Ishikawa (cell line): ENCODE measurements around the gene AP3D1.
A peak's percentile ranks its signal among the peaks of the same experiment; 100 is the strongest.

Source experiments
- CEBPB ChIP-seq: IDR thresholded peaks from 2 replicates; pipeline ENCODE4 v1.6.1; 2012
- CREB1 ChIP-seq: IDR thresholded peaks from 2 replicates; pipeline ENCODE4 v1.6.1; 2012; ENCODE audit warnings: low read depth
- EGR1 ChIP-seq: IDR thresholded peaks from 2 replicates; pipeline ENCODE4 v1.6.1; 2012
- EP300 ChIP-seq: IDR thresholded peaks from 2 replicates; pipeline ENCODE4 v1.6.1; 2012; ENCODE audit warnings: borderline replicate concordance
- FOXM1 ChIP-seq: IDR thresholded peaks from 2 replicates; pipeline ENCODE4 v1.6.1; 2012; ENCODE audit warnings: low read depth, borderline replicate concordance
- MAX ChIP-seq: IDR thresholded peaks from 2 replicates; pipeline ENCODE4 v1.6.1; 2012
- NFIC ChIP-seq: IDR thresholded peaks from 2 replicates; pipeline ENCODE4 v1.6.1; 2012
- RAD21 ChIP-seq: IDR thresholded peaks from 2 replicates; pipeline ENCODE4 v1.6.1; 2012; ENCODE audit warnings: low read depth
- REST ChIP-seq: IDR thresholded peaks from 2 replicates; pipeline ENCODE4 v1.6.1; 2012; ENCODE audit warnings: low read depth, mild to moderate bottlenecking
- TAF1 ChIP-seq: IDR thresholded peaks from 2 replicates; pipeline ENCODE4 v1.6.1; 2012; ENCODE audit warnings: low read depth, mild to moderate bottlenecking
- TCF12 ChIP-seq: IDR thresholded peaks from 2 replicates; pipeline ENCODE4 v1.6.1; 2012; ENCODE audit warnings: low read depth
- TEAD4 ChIP-seq: IDR thresholded peaks from 2 replicates; pipeline ENCODE4 v1.6.1; 2012
- USF1 ChIP-seq: IDR thresholded peaks from 2 replicates; pipeline ENCODE4 v1.6.1; 2012
- YY1 ChIP-seq: IDR thresholded peaks from 2 replicates; pipeline ENCODE4 v1.6.1; 2012; ENCODE audit warnings: low read depth
- ZBTB7A ChIP-seq: IDR thresholded peaks from 2 replicates; pipeline ENCODE4 v1.6.1; 2012; ENCODE audit warnings: low read depth

AP3D1 gene

GRCh38 chr19:2061495-2062388 lies 89.6 kb downstream of the AP3D1 start:
- no peak for TF ChIP-seq REST
- TF ChIP-seq YY1, result no peak
- TF ChIP-seq TEAD4, result no peak
- TF ChIP-seq TAF1, result peak; percentile 44; the same call in 1 of the 2 replicates
- TF ChIP-seq NFIC, result peak; percentile 85
- peak; percentile 87 for TF ChIP-seq MAX
- peak; percentile 62; the same call in 1 of the 2 replicates for TF ChIP-seq CREB1
- TF ChIP-seq TCF12, result peak; percentile 33; the same call in 1 of the 2 replicates
- no peak; the same call in 1 of the 2 replicates for TF ChIP-seq USF1
- TF ChIP-seq ZBTB7A, result peak; percentile 21
- TF ChIP-seq RAD21, result no peak
- peak; percentile 21; the same call in 1 of the 2 replicates for TF ChIP-seq FOXM1
- no peak for TF ChIP-seq CEBPB
- TF ChIP-seq EGR1, result 0 out of 2 replicates have a peak, but pooled peaks have one; percentile 30
- 0 out of 2 replicates have a peak, but pooled peaks have one; percentile 27 for TF ChIP-seq EP300

GRCh38 chr19:2060884-2061494 lies 90.4 kb downstream of the AP3D1 start:
- no peak for TF ChIP-seq TCF12
- TF ChIP-seq TAF1, result peak; percentile 20
- no peak for TF ChIP-seq NFIC
- TF ChIP-seq ZBTB7A, result no peak; the same call in none of the 2 replicates
- no peak for TF ChIP-seq REST
- no peak for TF ChIP-seq CREB1
- TF ChIP-seq FOXM1, result no peak
- TF ChIP-seq EP300, result peak; percentile 53
- TF ChIP-seq RAD21, result no peak
- TF ChIP-seq CEBPB, result no peak
- TF ChIP-seq USF1, result no peak
- TF ChIP-seq MAX, result peak; percentile 35
- TF ChIP-seq YY1, result no peak
- TF ChIP-seq EGR1, result 0 out of 2 replicates have a peak, but pooled peaks have one; percentile 4
- TF ChIP-seq TEAD4, result no peak

GRCh38 chr19:2059422-2060201 lies 91.8 kb downstream of the AP3D1 start:
- TF ChIP-seq EGR1 (no peak), FOXM1 (no peak; the same call in 1 of the 2 replicates), TCF12 (peak; percentile 88), ZBTB7A (peak; percentile 86), RAD21 (no peak), USF1 (peak; percentile 0; the same call in 1 of the 2 replicates), TEAD4 (peak; percentile 20; the same call in 1 of the 2 replicates), TAF1 (no peak), NFIC (peak; percentile 74), EP300 (peak; percentile 75; the same call in 1 of the 2 replicates), CREB1 (peak; percentile 38; the same call in 1 of the 2 replicates), MAX (peak; percentile 88), YY1 (no peak), REST (no peak), CEBPB (peak; percentile 71; the same call in 1 of the 2 replicates)
